SU-DHL-6 (cell line): ENCODE results near the gene ESPN.

Experiments used
- H2AFZ ChIP-seq: fragments of 200-600 bp; sonication (generic); 2 replicates; pipeline ENCODE4 v1.6.1; 2014; ENCODE audit warnings: low read depth, mild to moderate bottlenecking, moderate library complexity, mixed read lengths, antibody characterized with exemption, low read length; ENCODE audit not compliant: severe bottlenecking
- H3F3A ChIP-seq: fragments of 200-600 bp; shearing (Covaris generic); 2 replicates; pipeline ENCODE4 v1.6.0; 2016; ENCODE audit warnings: antibody characterized with exemption, mild to moderate bottlenecking; ENCODE audit not compliant: insufficient read depth
- H3K27ac ChIP-seq: fragments of 200-600 bp; sonication (generic); 2 replicates; pipeline ENCODE4 v1.5.1; 2016; ENCODE audit warnings: low read depth, mild to moderate bottlenecking, low read length, moderate library complexity, mixed read lengths
- H3K27me3 ChIP-seq: fragments of 200-600 bp; sonication (generic), shearing (Covaris generic); 2 replicates; pipeline ENCODE4 v1.6.0; 2014; ENCODE audit warnings: mild to moderate bottlenecking, low read length
- H3K36me3 ChIP-seq: fragments of 200-600 bp; sonication (generic); 2 replicates; pipeline ENCODE4 v1.6.1; 2014; ENCODE audit warnings: mild to moderate bottlenecking, low read length, mixed read lengths
- H3K4me2 ChIP-seq: fragments of 300-600, 200-600 bp; shearing (Covaris generic), sonication (generic); 2 replicates; pipeline ENCODE4 v1.6.0; 2014; ENCODE audit warnings: low read length, low read depth, mild to moderate bottlenecking; ENCODE audit not compliant: poor library complexity, severe bottlenecking
- H3K4me3 ChIP-seq: fragments of 200-600 bp; sonication (generic); 2 replicates; pipeline ENCODE4 v1.5.1; 2014; ENCODE audit warnings: antibody characterized with exemption, low read length, mild to moderate bottlenecking, mixed read lengths; ENCODE audit not compliant: insufficient read depth, poor library complexity, severe bottlenecking
- H3K79me2 ChIP-seq: fragments of 200-600 bp; sonication (generic); 2 replicates; pipeline ENCODE4 v1.6.1; 2014; ENCODE audit warnings: mild to moderate bottlenecking, low read length, moderate library complexity; ENCODE audit not compliant: insufficient read depth
- H3K9ac ChIP-seq: fragments of 200-600 bp; sonication (generic); 2 replicates; pipeline ENCODE4 v1.7.0; 2014; ENCODE audit warnings: mild to moderate bottlenecking, low read length
- H3K9me2 ChIP-seq: fragments of 200-600 bp; sonication (generic); replicated peaks from 2 replicates; pipeline ENCODE4 v1.6.1; 2014; ENCODE audit warnings: low read length; ENCODE audit not compliant: insufficient read depth
- H3K9me3 ChIP-seq: fragments of 200-600 bp; sonication (generic); 2 replicates; pipeline ENCODE4 v1.6.1; 2014; ENCODE audit warnings: low read length, mixed read lengths; ENCODE audit not compliant: insufficient read depth
- H4K20me1 ChIP-seq: fragments of 200-600 bp; sonication (generic); 2 replicates; pipeline ENCODE4 v1.6.1; 2014; ENCODE audit warnings: low read depth, mild to moderate bottlenecking, antibody characterized with exemption, low read length, moderate library complexity, mixed read lengths
- EZH2phosphoT487 ChIP-seq: fragments of 200-600 bp; sonication (generic), shearing (Covaris generic); conservative IDR thresholded peaks from 2 replicates; pipeline ENCODE4 v1.6.1; 2018; ENCODE audit warnings: mild to moderate bottlenecking, antibody characterized with exemption, low read length, moderate library complexity, mixed read lengths
- TF ChIP-seq, protein P1 (sequence below): fragments of 200-600 bp; sonication (generic); IDR thresholded peaks from one replicate; pipeline ENCODE4 v1.5.1; 2017; ENCODE audit warnings: antibody characterized with exemption, mild to moderate bottlenecking, low read length, moderate library complexity; ENCODE audit not compliant: insufficient read depth, poor library complexity, severe bottlenecking

ESPN gene

DNA sequence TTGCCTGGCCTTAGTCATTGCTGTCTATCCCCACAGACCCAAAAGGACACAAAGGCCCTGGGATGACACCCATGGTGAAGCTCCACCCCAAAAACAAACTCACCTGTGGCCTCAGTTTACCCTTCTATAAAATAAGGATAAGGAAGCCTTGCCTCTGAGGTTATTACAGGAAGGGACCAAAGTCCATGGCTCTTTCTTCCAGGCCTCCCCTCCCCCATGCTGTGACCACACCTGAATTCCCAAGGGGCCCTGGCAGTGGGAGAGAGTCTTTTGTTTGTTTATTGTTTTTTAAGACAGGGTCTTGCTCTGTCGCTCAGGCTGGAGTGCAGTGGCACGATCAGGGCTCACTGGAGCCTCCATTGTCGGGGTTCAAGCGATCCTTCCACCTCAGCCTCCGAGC is 51.9 kb downstream of the ESPN start:
- H3K9ac ChIP-seq, result no peak overlapping the region
- no peak overlapping the region for H3K4me3 ChIP-seq
- H3F3A ChIP-seq, result no peaks in the 10 kb centered on the region
- H4K20me1 ChIP-seq, result no peaks in the 10 kb centered on the region
- H3K4me2 ChIP-seq, result no peak overlapping the region
- H3K9me3 ChIP-seq, result no peaks in the 10 kb centered on the region
- H3K79me2 ChIP-seq, result no peaks in the 10 kb centered on the region
- H3K27me3 ChIP-seq, result no peaks in the 10 kb centered on the region
- no peaks in the 10 kb centered on the region for H3K9me2 ChIP-seq
- no peak overlapping the region for H3K27ac ChIP-seq
- no peak overlapping the region for H2AFZ ChIP-seq
- TF ChIP-seq, protein P1, sequence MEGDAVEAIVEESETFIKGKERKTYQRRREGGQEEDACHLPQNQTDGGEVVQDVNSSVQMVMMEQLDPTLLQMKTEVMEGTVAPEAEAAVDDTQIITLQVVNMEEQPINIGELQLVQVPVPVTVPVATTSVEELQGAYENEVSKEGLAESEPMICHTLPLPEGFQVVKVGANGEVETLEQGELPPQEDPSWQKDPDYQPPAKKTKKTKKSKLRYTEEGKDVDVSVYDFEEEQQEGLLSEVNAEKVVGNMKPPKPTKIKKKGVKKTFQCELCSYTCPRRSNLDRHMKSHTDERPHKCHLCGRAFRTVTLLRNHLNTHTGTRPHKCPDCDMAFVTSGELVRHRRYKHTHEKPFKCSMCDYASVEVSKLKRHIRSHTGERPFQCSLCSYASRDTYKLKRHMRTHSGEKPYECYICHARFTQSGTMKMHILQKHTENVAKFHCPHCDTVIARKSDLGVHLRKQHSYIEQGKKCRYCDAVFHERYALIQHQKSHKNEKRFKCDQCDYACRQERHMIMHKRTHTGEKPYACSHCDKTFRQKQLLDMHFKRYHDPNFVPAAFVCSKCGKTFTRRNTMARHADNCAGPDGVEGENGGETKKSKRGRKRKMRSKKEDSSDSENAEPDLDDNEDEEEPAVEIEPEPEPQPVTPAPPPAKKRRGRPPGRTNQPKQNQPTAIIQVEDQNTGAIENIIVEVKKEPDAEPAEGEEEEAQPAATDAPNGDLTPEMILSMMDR, result no peak
- no peak for TF ChIP-seq EZH2phosphoT487
- H3K36me3 ChIP-seq, result no peaks in the 10 kb centered on the region

DNA sequence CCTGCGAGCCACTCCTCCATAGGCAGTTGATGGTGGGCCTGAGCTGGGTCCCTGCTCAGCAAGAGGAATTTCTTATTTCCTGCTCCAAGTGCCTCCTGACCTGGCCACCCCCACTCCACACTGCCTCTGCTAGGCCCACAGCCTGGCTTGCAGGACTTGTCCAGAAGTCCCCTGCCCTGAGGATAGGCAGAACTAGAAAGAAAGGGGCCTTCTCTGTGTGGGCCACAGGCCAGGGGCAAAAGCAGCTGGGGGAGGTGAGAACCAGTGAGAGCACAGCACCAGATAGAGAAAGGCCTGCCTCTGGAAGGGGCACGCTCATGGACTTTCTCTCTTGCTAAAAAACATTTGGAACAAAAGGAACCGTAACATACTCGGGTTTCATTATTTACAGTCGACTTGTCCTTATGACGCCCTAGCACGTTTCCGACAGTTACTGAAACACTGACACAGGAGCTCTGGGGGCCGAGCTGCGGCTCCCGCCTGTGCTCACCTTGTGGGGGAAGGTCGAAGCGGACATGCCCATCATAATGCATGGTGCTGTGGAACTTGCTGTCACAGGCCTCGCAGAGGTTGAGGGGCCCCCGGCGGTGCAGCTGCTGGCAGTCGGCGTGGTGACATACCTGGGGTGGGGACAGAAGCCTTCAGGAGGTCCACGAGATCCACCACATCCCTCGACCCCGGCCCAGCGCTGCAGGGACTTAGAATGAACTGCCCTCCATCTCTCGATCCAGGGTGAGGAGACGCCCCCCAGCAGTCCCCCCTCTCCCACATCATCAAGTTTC is 52.7 kb downstream of the ESPN start:
- Histone ChIP-seq H3K36me3 (no peaks in the 10 kb centered on the region), H3K4me3 (no peak overlapping the region), H3K79me2 (no peaks in the 10 kb centered on the region), H3K9me2 (no peaks in the 10 kb centered on the region), H3K9ac (no peak overlapping the region), H3F3A (no peaks in the 10 kb centered on the region), H3K9me3 (no peaks in the 10 kb centered on the region), H4K20me1 (no peaks in the 10 kb centered on the region), H3K4me2 (no peak overlapping the region), H3K27ac (no peak overlapping the region), H2AFZ (no peak overlapping the region), H3K27me3 (no peaks in the 10 kb centered on the region)
- no peak for TF ChIP-seq EZH2phosphoT487
- TF ChIP-seq, protein P1, result no peak

DNA sequence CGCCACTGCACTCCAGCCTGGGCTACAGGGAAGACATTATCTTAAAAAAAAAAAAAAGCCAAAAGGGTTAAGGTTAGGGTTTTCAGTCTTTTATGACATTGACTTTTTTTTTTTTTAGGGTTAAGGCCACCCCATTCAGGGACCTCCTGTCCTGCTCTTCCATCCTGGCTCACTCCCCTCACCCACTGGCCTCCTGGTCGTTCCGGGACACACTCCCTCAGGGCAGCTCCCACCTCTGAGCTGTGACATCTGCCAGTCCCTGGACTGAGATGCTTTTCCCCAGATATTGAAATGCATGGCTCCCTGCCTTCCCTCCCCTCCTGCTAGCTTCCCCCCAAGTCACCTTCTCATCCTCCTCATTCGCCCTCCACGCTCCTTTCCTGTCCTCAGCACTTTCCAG is 57.2 kb downstream of the ESPN start:
- Histone ChIP-seq H3K4me3 (no peak overlapping the region), H3K79me2 (no peaks in the 10 kb centered on the region), H3K4me2 (no peak overlapping the region), H2AFZ (no peak overlapping the region), H3K9me2 (no peaks in the 10 kb centered on the region), H3K9ac (no peak overlapping the region), H3K9me3 (no peaks in the 10 kb centered on the region), H3K36me3 (no peaks in the 10 kb centered on the region), H3F3A (no peaks in the 10 kb centered on the region), H3K27ac (no peak overlapping the region), H4K20me1 (no peaks in the 10 kb centered on the region), H3K27me3 (no peaks in the 10 kb centered on the region)
- no peak for TF ChIP-seq EZH2phosphoT487
- TF ChIP-seq, protein P1, result no peak
